ENCODE data around the gene SPON2.

SPON2 gene

GRCh38 chr4:1194010-1194900 lies 21.9 kb upstream of the SPON2 start:
- peak; percentile 1 for DNase-seq

- DNase-seq, result no peak
These were observed 21.0 kb upstream of the SPON2 start for GRCh38 chr4:1193206-1194009.

DNA sequence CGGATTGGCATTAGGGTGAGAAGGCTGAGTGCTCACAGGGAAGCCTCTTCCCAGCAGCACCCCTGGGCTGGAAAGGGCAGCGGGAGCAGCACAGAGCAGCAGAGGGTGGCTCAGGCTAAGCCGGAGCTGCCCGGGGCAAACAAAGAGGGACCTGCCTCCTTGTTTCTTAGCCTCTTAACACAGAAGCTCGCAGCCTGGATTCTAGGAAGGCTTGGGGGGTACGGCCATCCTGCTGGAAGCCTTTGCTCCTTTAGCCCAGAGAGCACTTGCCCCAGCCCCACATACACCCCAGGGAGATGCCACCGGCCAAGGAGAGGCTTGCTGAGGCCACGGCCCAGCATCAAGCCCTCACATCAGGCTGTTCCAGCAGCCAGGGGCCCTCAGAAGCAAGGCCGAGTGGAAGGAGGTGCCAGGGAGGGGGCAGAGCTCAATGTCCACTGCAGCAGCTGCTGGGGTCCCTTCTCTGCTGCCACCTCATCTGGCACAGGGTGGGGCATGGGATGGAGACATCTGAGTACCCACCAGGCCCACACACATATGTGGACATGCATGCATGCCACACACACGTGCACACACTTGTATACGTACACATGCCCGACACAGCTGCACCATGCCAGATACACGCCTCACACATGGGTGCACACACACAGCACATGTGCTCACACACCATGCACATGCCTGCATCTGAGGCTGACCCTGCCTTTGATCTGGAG lies 20.3 kb upstream of the SPON2 start:
- DNase-seq, result peak; percentile 1

DNA sequence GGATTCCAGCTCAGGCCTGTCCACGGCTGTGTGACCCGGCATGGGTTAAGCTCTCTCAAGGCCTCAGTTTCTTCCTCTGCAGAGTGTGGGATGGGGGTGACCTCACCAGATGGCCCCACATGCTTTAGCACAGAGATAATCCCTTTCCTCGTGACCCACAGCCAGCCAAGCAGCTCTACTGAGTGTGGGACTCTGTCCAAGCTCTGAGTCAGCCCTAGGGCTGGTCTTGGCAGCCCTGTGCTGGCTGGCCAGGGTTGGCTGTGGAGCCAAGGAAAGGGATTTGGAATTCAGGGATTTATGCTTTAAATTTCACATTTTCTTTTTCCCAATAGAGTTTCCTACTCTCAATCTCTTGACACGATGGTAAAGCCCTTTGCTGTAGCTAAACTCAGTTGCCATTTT lies 19.7 kb upstream of the SPON2 start:
- no peak for DNase-seq

DNA sequence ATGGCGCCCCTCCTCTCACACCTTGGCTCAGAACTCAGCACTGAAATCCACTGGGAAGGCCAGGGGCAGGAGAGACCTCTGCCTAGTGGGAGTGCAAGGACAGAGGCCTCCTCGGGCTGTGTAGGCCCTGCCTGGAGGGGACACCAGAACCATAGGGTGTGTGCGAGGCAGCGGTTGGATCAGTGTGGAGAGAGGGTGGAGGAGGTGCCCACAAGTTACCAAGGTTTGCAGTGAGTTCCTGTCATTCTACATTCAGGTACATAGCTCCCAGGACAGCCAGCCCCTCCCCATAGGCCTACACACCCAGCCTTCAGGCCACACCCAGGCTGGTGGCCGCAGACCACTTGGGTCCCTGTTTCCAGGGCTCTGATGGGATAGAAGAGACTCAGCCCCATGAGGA lies 19.2 kb upstream of the SPON2 start:
- no peak for DNase-seq

DNA sequence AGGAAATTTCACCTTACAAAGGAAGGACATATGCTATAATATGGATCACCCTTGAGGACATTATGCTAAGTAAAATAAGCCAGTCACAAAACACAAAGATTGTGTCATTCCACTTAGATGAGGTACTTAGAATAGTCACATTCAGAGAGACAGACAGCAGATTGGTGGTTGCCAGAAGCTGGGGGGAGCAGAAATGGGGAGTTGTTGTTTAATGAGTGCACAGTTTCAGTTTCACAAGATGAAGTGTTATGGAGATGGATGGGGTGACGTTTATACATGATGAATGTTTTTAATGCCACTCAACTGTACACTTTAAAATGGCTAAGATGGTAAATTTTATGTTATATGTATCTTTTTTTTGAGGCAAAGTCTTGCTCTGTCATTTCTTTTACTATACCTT lies 14.8 kb upstream of the SPON2 start:
- peak; percentile 15 for DNase-seq

- no peak for DNase-seq
These were observed 11.8 kb upstream of the SPON2 start for GRCh38 chr4:1183985-1184773.

- no peak for DNase-seq
These were observed 9.9 kb upstream of the SPON2 start for GRCh38 chr4:1182313-1182712.

DNA sequence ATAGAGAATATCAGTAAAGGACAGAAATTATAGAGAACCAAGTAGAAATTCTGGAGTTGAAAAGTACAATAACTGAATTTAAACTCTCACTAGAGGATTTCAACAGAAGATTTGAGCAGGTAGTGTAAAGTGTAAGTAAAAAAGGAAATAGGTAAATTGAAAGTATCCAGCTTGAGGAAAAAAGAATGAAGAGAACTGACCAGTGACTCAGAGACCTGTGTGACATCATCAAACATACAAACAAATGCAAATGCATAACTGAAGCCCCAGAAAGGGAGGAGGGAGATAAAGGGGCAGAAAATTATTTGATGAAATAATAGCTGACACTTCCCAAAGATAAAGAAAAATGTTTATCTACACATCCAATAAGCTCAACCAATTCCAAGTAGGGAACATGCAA lies 8.3 kb upstream of the SPON2 start:
- no peak for DNase-seq

DNA sequence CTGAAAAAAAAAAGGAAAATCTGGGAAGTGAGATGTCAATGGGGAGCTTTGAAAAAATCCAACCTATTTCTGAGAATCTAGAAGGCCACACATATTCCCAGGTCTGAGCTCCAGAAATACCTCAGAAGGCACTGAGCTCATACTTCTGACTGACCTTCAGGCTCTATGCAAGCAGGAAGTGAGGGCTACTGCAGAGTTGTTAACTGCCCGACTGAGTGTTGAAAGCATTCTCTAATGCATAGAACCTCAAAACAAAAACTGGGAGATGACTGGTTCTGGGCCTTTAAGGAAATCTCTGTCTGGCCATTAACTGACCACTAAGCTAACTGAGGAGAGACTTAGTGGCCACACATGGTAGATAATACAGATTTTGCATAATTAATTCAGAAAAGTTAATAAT lies 7.6 kb upstream of the SPON2 start:
- no peak for DNase-seq

DNA sequence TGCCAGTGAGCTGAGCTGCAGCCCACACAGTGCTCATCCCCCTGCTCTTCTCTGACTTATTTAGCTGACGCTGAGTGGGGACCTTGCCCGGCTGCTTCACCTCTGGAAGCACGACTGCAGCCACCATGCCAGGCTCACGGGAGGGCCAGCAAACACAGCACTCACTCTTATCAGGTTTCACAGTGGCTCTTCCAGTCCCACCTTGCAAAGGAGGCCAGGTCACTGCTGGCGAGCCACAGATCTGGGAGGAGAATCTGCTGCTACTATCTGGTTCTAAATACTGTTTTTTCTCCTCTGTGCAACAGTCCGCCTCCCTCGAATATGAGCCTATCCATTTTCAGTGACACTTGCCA lies 6.7 kb upstream of the SPON2 start:
- DNase-seq, result no peak

DNA sequence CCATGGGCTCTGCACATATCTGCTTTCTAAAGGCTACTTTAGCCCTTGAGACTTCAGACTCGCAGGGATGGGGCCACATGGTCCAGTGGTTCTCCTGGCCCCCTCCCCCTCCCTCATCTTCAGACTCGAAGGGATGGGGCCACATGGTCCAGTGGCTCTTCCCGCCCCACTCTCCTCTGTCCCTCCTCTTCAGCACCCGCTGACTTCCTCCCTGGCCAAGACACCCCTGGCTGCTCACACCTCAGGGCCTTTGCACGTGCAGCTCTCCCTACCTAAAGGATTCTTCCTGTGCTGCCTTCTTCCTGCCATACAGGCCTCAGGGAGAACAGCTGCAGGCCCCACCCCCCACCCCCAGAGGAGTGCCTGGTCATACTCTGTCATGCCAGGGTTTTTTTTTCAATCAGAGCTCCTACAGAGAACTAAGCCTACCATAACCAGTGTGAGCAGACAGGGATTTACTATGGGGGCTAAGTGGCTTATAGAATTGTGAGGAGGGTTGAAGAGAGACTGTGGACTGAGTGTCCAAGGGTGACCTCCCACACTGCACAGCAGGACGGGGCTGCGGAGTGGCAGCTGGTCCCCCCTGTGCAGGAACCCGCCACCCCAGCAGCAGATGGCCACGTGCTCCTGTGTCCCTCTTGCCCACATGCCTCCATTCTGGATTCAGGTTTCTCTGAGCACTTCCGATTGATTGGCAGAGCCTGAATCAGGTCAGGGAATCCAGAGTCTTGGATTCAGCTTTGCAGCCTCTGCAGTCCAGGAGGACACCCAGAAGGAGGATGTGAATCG lies 6.1 kb upstream of the SPON2 start:
- DNase-seq, result no peak

- DNase-seq, result no peak
These were observed 5.1 kb upstream of the SPON2 start for GRCh38 chr4:1177274-1178141.

DNA sequence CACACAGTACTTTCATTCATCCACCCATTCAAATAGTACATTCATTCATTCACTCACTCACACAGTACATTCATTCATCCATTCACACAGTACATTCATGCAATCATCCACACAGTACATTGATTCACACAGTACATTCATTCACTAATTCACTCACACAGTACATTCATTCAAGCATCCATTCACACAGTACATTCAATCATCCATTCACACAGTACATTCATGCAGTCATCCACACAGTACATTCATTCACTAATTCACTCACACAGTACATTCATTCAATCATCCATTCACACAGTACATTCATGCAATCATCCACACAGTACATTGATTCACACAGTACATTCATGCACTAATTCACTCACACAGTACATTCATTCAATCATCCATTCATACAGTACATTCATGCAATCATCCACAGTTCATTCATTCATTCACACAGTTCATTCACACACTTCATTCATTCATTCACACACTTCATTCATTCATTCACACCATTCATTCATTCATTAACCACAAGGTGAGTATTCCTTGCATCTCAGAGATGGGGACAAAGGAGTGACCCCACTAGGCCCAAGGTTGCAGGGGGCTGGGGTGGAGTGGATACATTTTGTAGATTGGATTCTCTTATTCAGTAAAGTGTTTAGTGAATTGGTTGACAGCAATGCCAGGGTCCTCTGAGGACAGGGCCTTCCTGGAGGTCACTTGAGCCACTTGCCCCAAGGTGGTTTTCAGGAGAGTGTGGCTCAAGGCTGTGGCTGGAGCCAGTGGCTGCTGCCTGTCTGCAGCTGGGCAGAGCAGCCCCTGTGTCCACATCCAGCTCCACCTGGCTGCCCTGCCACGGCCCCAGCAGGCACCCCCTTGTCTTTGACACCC lies 4.3 kb upstream of the SPON2 start:
- no peak for DNase-seq

DNA sequence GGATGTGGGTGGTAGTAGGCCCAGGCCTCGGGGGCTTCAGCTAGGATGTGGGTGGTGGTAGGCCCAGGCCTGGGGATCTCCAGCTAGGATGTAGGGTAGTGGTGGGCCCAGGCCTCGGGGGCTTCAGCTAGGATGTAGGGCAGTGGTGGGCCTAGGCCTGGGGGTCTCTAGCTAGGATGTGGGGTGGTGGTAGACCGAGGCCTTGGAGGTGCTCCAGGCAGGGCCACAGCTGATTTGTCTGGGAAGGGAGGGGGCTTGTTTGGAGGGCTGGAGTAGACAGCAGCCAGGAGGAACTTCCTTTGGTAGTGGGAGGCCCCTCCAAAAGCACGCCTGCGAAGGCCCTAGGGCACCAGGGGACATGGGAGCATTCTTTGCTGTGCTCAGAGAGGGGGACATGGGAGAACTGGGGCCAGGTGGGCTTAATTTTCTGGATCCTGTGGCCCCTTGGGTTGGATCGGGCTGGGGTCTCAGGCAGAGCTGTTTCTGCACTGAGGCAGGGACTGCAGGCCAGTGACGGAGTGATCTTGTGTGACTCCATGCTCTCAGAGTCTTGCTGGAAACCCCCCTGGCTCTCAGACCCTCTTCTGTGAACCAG lies 3.3 kb upstream of the SPON2 start:
- DNase-seq, result no peak

DNA sequence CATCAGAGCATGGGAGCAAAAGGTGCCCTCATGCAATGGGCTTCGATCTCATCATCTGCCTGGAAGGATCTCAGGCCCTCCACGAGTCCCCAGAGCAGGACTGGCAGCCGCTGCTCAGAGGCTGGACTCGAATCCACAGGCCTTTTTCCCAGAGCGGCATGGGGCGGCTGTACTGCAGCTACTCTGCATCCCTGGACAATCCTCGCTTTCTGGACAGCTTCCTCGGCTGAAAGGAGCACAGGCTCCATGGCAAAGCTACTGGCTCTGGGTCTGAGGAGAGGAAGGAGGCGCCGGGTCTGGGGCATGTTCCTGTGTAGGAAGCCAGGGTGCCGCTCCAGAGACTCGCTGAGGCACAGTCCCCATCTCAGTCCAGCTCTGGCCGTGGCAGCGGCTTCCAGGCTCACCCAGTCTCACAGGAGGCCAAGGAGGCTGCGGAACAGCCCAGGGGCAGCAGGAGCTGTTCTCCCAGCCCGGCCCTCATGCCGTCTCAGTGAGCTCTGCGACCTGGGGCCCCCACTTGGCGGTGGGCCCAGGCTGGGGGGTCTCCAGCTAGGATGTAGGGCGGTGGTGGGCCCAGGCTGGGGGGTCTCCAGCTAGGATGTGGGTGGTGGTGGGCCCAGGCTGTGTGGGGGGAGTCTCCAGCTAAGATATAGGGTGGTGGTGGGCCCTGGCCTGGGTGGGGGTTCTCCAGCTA lies 2.7 kb upstream of the SPON2 start:
- no peak for DNase-seq

DNA sequence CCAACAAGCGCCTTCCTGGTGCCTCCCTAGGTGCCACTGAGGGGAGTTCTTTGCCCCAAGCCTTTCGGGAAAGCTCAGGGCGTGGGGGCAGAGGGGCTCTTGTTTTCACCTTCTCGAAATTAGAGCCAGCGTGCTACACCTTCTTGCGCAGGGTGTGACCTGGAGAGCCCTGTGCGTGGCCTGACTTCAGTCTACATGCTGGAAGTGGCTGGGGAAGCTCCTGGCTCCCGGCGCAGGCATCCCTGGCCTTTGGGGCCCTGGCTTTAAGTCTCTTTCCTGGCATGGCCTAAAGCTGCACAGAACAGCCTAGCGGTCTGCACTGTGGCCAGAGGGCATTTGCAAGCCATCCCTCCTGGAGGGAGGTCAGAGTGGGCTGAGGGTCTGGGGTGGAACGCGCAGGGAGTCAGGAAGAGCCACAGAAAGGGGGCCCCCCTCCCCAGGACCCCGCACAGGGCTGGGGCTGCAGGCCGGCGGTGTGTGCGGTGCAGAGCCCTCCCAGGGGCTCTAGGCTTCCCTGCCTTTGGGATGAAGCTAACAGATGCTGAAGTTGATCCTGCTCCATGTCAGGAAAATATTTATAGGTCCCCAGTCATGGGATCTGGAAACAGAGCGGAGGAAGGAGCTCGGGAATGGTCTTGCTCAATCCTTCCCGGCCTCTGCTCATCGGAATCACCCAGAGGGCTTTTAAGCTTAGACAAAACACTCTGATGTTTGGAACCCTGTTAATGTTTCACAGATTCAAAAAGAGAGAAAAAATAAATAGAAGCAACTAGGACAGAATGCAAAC lies 781 bp upstream of the SPON2 start:
- DNase-seq, result no peak
